HepG2 (cell line): ENCODE data around the gene SULT4A1. TPM values are rescaled to one million over a fixed set of nuclear protein-coding genes. Genes with fewer than 3 reads are reported as not detected.

Experiments
- KDM2A ChIP-seq: sonication (generic); formaldehyde crosslinking; IDR thresholded peaks from 2 replicates; pipeline ENCODE4 v1.4.0; 2020; ENCODE audit warnings: low read depth, missing genetic modification reagents, borderline replicate concordance
- KLF9 ChIP-seq: IDR thresholded peaks from 2 replicates; pipeline ENCODE4 v1.6.1; 2016; ENCODE audit warnings: low read depth
- NFE2 ChIP-seq: sonication (generic); formaldehyde crosslinking; IDR thresholded peaks from 2 replicates; pipeline ENCODE4 v1.4.0; 2020; ENCODE audit warnings: missing genetic modification reagents
- NR2C2 ChIP-seq: sonication (generic); formaldehyde crosslinking; IDR thresholded peaks from 2 replicates; pipeline ENCODE4 v1.4.0; 2020; ENCODE audit warnings: missing genetic modification reagents, mild to moderate bottlenecking, moderate library complexity, borderline replicate concordance
- REXO4 ChIP-seq: sonication (generic); formaldehyde crosslinking; IDR thresholded peaks from 2 replicates; pipeline ENCODE4 v1.8.0; 2022; ENCODE audit warnings: missing genetic modification reagents, mild to moderate bottlenecking, borderline replicate concordance
- SKI ChIP-seq: fragments of 450-650 bp; IDR thresholded peaks from one replicate; pipeline ENCODE4 v1.6.1; 2018; ENCODE audit warnings: mild to moderate bottlenecking; ENCODE audit not compliant: partially characterized antibody
- SMARCE1 ChIP-seq: fragments of 450-650 bp; IDR thresholded peaks from 2 replicates; pipeline ENCODE4 v1.6.1; 2017; ENCODE audit warnings: borderline replicate concordance
- SMYD3 ChIP-seq: sonication (generic); formaldehyde crosslinking; IDR thresholded peaks from 2 replicates; pipeline ENCODE4 v1.8.1; 2023; ENCODE audit warnings: mild to moderate bottlenecking, missing genetic modification reagents
- SRY ChIP-seq: sonication (generic); formaldehyde crosslinking; IDR thresholded peaks from 2 replicates; pipeline ENCODE4 v1.8.0; 2022; ENCODE audit warnings: mild to moderate bottlenecking, missing genetic modification reagents
- ZBTB7A ChIP-seq: sonication (generic); formaldehyde crosslinking; IDR thresholded peaks from 2 replicates; pipeline ENCODE4 v1.8.0; 2022; ENCODE audit warnings: mild to moderate bottlenecking, missing genetic modification reagents
- ZNF674 ChIP-seq: sonication (generic); formaldehyde crosslinking; IDR thresholded peaks from 2 replicates; pipeline ENCODE4 v1.5.0; 2020; ENCODE audit warnings: low read depth, mild to moderate bottlenecking, missing genetic modification reagents
- ZSCAN29 ChIP-seq: sonication (generic); formaldehyde crosslinking; conservative IDR thresholded peaks from 2 replicates; pipeline ENCODE4 v1.4.0; 2020; ENCODE audit warnings: mild to moderate bottlenecking, missing genetic modification reagents
- polyA plus RNA-seq, 8 experiments: library from polyadenylated mRNA; depleted of rRNA in 3 of 8; stranded (reverse) in 7 of 8; unstranded in 1 of 8; fragments of >200 nt; fragmentation: Illumina TruSeq in 4 of 8; extraction: Trizol in 4 of 8; gene quantifications; 2 replicates each; pipeline versions ENCODE4 v1.2.1 to v1.2.3, GENCODE V29; 2011 to 2016; ENCODE audit warnings: low read depth in 4 of 8, missing spikeins in 1 of 8, mixed read lengths in 1 of 8; ENCODE audit not compliant: insufficient read depth in 1 of 8
- total RNA-seq, 5 experiments: library from RNA; depleted of rRNA; stranded (reverse); fragments of >200 nt; fragmentation: Illumina TruSeq; extraction: Trizol; gene quantifications; 2 replicates each; pipeline ENCODE4 v1.2.3, GENCODE V29; 2016; ENCODE audit warnings: low read depth in 1 of 5
- TF ChIP-seq, protein P1 (sequence below): sonication (generic); formaldehyde crosslinking; IDR thresholded peaks from one replicate; pipeline ENCODE4 v1.5.1; 2020; ENCODE audit warnings: mild to moderate bottlenecking, missing genetic modification reagents; ENCODE audit errors: not compliant biosample characterization
- TF ChIP-seq, protein P2 (sequence below): sonication (generic); formaldehyde crosslinking; IDR thresholded peaks from 2 replicates; pipeline ENCODE4 v1.4.0; 2020; ENCODE audit warnings: missing genetic modification reagents

Gene SULT4A1
- total and polyA plus RNA-seq, 2 of the 13 experiments (the other 11 are each of a cell fraction or from before 2014, with no cell fraction given) = not detected

DNA sequence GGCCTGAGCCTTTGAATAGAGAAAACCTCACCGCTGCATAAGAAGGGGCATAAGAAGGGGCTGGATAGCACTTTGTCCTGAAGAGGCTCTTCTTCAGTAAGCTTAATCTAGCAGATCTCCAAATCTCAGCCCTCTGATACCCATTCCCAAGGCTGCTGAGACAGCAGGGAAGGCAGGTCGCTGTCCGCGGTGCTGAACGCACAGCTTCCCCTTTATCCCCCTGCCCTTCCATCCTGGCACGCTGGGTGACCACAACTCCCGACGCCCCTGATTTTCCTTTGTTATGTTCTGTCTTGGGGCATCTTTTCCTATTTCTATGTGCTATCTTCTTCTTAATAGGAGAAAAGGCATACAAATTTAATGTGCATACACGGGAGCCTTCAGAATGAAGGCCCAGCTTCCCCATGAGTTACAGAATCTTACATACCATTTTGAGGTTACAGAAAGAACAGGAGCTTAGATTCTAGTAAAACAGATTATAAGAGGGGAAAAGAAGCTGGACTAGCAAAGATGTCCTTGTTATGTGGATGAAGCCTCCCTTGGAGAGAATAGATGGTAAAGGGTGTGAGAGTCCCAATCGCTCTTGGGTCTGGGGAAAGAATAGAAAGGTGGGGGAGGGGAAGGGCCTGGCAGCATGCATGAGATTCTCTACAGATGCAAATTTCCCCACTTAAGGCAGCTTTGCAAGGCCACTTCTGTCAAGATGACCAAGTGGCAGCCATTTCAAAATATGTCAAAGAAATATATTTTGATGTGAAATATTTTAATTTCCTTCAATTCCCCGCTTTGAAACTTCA lies 5.7 kb upstream of the SULT4A1 start (continued):
- TF ChIP-seq, protein P1, sequence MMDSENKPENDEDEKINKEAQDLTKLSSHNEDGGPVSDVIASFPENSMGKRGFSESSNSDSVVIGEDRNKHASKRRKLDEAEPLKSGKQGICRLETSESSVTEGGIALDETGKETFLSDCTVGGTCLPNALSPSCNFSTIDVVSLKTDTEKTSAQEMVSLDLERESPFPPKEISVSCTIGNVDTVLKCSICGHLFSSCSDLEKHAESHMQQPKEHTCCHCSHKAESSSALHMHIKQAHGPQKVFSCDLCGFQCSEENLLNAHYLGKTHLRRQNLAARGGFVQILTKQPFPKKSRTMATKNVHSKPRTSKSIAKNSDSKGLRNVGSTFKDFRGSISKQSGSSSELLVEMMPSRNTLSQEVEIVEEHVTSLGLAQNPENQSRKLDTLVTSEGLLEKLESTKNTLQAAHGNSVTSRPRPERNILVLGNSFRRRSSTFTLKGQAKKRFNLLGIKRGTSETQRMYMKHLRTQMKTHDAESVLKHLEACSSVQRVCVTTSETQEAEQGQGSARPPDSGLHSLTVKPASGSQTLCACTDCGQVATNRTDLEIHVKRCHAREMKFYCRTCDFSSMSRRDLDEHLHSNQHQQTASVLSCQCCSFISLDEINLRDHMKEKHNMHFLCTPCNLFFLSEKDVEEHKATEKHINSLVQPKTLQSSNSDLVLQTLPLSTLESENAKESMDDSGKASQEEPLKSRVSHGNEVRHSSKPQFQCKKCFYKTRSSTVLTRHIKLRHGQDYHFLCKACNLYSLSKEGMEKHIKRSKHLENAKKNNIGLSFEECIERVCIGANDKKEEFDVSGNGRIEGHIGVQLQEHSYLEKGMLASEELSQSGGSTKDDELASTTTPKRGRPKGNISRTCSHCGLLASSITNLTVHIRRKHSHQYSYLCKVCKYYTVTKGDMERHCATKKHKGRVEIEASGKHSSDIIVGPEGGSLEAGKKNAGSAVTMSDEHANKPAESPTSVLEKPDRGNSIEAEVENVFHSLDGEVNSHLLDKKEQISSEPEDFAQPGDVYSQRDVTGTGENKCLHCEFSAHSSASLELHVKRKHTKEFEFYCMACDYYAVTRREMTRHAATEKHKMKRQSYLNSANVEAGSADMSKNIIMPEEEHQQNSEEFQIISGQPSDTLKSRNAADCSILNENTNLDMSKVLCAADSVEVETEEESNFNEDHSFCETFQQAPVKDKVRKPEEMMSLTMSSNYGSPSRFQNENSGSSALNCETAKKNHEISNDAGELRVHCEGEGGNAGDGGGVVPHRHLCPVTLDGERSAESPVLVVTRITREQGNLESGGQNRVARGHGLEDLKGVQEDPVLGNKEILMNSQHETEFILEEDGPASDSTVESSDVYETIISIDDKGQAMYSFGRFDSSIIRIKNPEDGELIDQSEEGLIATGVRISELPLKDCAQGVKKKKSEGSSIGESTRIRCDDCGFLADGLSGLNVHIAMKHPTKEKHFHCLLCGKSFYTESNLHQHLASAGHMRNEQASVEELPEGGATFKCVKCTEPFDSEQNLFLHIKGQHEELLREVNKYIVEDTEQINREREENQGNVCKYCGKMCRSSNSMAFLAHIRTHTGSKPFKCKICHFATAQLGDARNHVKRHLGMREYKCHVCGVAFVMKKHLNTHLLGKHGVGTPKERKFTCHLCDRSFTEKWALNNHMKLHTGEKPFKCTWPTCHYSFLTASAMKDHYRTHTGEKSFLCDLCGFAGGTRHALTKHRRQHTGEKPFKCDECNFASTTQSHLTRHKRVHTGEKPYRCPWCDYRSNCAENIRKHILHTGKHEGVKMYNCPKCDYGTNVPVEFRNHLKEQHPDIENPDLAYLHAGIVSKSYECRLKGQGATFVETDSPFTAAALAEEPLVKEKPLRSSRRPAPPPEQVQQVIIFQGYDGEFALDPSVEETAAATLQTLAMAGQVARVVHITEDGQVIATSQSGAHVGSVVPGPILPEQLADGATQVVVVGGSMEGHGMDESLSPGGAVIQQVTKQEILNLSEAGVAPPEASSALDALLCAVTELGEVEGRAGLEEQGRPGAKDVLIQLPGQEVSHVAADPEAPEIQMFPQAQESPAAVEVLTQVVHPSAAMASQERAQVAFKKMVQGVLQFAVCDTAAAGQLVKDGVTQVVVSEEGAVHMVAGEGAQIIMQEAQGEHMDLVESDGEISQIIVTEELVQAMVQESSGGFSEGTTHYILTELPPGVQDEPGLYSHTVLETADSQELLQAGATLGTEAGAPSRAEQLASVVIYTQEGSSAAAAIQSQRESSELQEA (CRISPR knock-in tag) = no peak
- TF ChIP-seq SKI = no peak
- no peak for TF ChIP-seq NFE2 (CRISPR knock-in tag)
- peak; percentile 91 for TF ChIP-seq SRY (CRISPR knock-in tag)
- TF ChIP-seq SMYD3 (CRISPR knock-in tag) = no peak
- TF ChIP-seq KLF9 = no peak
- no peak for TF ChIP-seq SMARCE1
- no peak for TF ChIP-seq REXO4 (CRISPR knock-in tag)
- peak; percentile 57; the same call in 1 of the 2 replicates for TF ChIP-seq KDM2A (CRISPR knock-in tag)
- TF ChIP-seq, protein P2, sequence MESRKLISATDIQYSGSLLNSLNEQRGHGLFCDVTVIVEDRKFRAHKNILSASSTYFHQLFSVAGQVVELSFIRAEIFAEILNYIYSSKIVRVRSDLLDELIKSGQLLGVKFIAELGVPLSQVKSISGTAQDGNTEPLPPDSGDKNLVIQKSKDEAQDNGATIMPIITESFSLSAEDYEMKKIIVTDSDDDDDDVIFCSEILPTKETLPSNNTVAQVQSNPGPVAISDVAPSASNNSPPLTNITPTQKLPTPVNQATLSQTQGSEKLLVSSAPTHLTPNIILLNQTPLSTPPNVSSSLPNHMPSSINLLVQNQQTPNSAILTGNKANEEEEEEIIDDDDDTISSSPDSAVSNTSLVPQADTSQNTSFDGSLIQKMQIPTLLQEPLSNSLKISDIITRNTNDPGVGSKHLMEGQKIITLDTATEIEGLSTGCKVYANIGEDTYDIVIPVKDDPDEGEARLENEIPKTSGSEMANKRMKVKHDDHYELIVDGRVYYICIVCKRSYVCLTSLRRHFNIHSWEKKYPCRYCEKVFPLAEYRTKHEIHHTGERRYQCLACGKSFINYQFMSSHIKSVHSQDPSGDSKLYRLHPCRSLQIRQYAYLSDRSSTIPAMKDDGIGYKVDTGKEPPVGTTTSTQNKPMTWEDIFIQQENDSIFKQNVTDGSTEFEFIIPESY (CRISPR knock-in tag) = no peak
- TF ChIP-seq NR2C2 (CRISPR knock-in tag) = no peak
- TF ChIP-seq ZNF674 (CRISPR knock-in tag) = no peak
- TF ChIP-seq ZBTB7A (CRISPR knock-in tag) = no peak
- TF ChIP-seq ZSCAN29 (CRISPR knock-in tag) = no peak
